ENCODE data around the gene SNX13. TPM values are rescaled to one million over a fixed set of nuclear protein-coding genes. Genes with fewer than 3 reads are reported as not detected.

The SNX13 gene
- total and polyA plus RNA-seq, 3 experiments from 2014 or later: 9.2 to 26.3 (median 23.4) TPM

- H3K4me3 Mint-ChIP-seq: no peak overlapping the region
- no peaks in the 10 kb centered on the region for H3K4me1 ChIP-seq (ENCODE audit: insufficient read depth, low read length)
- H3K27ac ChIP-seq (ENCODE audit: low read depth, low read length): no peak overlapping the region
- peaks cover 0 to 5% (median 1%) of the 10 kb centered on the region in 3 donors for H3K4me1 Mint-ChIP-seq
- H3K36me3 Mint-ChIP-seq: no peaks in the 10 kb centered on the region
- no peaks in the 10 kb centered on the region for H3K36me3 ChIP-seq (ENCODE audit: insufficient read depth, low read length)
- H3K4me3 ChIP-seq (ENCODE audit: low read length): no peak overlapping the region
- CTCF ChIA-PET: no interaction called here
- no peaks in the 10 kb centered on the region for H3K9me3 Mint-ChIP-seq
- H3K27me3 Mint-ChIP-seq: peaks cover 2 to 3% of the 10 kb centered on the region in 2 donors
- POLR2A ChIA-PET: no interaction called here
- H3K27me3 ChIP-seq (ENCODE audit: insufficient read depth, low read length, poor library complexity, severe bottlenecking): no peaks in the 10 kb centered on the region
- no peak overlapping the region for H3K27ac Mint-ChIP-seq
- DNase-seq: no peak
- H3K9me3 ChIP-seq (ENCODE audit: low read length): no peaks in the 10 kb centered on the region
Observed at GRCh38 chr7:17983221-17984062, 43.1 kb upstream of the SNX13 start.

GRCh38 chr7:17976952-17977351, 36.7 kb upstream of the SNX13 start:
- H3K36me3 Mint-ChIP-seq: no peaks in the 10 kb centered on the region
- ChIA-PET CTCF (no interaction called here), POLR2A (no interaction called here)
- Histone ChIP-seq H3K9me3 (ENCODE audit: low read length) (no peaks in the 10 kb centered on the region), H3K4me1 (ENCODE audit: insufficient read depth, low read length) (no peaks in the 10 kb centered on the region), H3K27me3 (ENCODE audit: insufficient read depth, low read length, poor library complexity, severe bottlenecking) (no peaks in the 10 kb centered on the region), H3K36me3 (ENCODE audit: insufficient read depth, low read length) (no peaks in the 10 kb centered on the region), H3K27ac (ENCODE audit: low read depth, low read length) (no peak overlapping the region), H3K4me3 (ENCODE audit: low read length) (no peak overlapping the region)
- H3K27ac Mint-ChIP-seq: no peak overlapping the region
- H3K27me3 Mint-ChIP-seq: peaks cover 6 to 8% of the 10 kb centered on the region in 2 donors
- DNase-seq: no peak
- no peaks in the 10 kb centered on the region for H3K4me1 Mint-ChIP-seq
- H3K9me3 Mint-ChIP-seq: peaks cover 0 to 2% (median 0%) of the 10 kb centered on the region in 5 donors
- no peak overlapping the region for H3K4me3 Mint-ChIP-seq

- Mint-ChIP-seq H3K4me1 (no peaks in the 10 kb centered on the region), H3K27ac (no peak overlapping the region), H3K27me3 (peaks cover 0 to 9% of the 10 kb centered on the region in 2 donors), H3K9me3 (peaks cover 0 to 2% (median 0%) of the 10 kb centered on the region in 5 donors), H3K4me3 (no peak overlapping the region), H3K36me3 (no peaks in the 10 kb centered on the region)
- Histone ChIP-seq H3K4me1 (ENCODE audit: insufficient read depth, low read length) (no peaks in the 10 kb centered on the region), H3K27ac (ENCODE audit: low read depth, low read length) (no peak overlapping the region), H3K9me3 (ENCODE audit: low read length) (no peaks in the 10 kb centered on the region), H3K27me3 (ENCODE audit: insufficient read depth, low read length, poor library complexity, severe bottlenecking) (no peaks in the 10 kb centered on the region), H3K36me3 (ENCODE audit: insufficient read depth, low read length) (no peaks in the 10 kb centered on the region), H3K4me3 (ENCODE audit: low read length) (no peak overlapping the region)
- POLR2A ChIA-PET: no interaction called here
- CTCF ChIA-PET: no interaction called here
- no peak for DNase-seq
Observed at GRCh38 chr7:17971411-17971810, 31.1 kb upstream of the SNX13 start.

- ChIA-PET POLR2A (no interaction called here), CTCF (no interaction called here)
- Mint-ChIP-seq H3K9me3 (no peaks in the 10 kb centered on the region), H3K27ac (no peak overlapping the region), H3K4me1 (no peaks in the 10 kb centered on the region), H3K36me3 (no peaks in the 10 kb centered on the region), H3K4me3 (no peak overlapping the region), H3K27me3 (peaks cover 2 to 7% of the 10 kb centered on the region in 2 donors)
- no peak overlapping the region for H3K4me3 ChIP-seq (ENCODE audit: low read length)
- no peaks in the 10 kb centered on the region for H3K4me1 ChIP-seq (ENCODE audit: insufficient read depth, low read length)
- no peaks in the 10 kb centered on the region for H3K27me3 ChIP-seq (ENCODE audit: insufficient read depth, low read length, poor library complexity, severe bottlenecking)
- no peaks in the 10 kb centered on the region for H3K36me3 ChIP-seq (ENCODE audit: insufficient read depth, low read length)
- no peak for DNase-seq
- no peaks in the 10 kb centered on the region for H3K9me3 ChIP-seq (ENCODE audit: low read length)
- no peak overlapping the region for H3K27ac ChIP-seq (ENCODE audit: low read depth, low read length)
Observed at GRCh38 chr7:17968791-17969715, 28.8 kb upstream of the SNX13 start.

GRCh38 chr7:17966706-17967105, 26.4 kb upstream of the SNX13 start:
- no peaks in the 10 kb centered on the region for H3K4me1 ChIP-seq (ENCODE audit: insufficient read depth, low read length)
- H3K9me3 ChIP-seq (ENCODE audit: low read length): no peaks in the 10 kb centered on the region
- Mint-ChIP-seq H3K27ac (peak overlapping the region in 1 of 8 donors; percentile 60), H3K9me3 (no peaks in the 10 kb centered on the region), H3K4me1 (no peaks in the 10 kb centered on the region), H3K27me3 (peaks cover 4 to 11% of the 10 kb centered on the region in 2 donors), H3K4me3 (no peak overlapping the region), H3K36me3 (no peaks in the 10 kb centered on the region)
- no peak for DNase-seq
- no peak overlapping the region for H3K27ac ChIP-seq (ENCODE audit: low read depth, low read length)
- POLR2A ChIA-PET: no interaction called here
- CTCF ChIA-PET: no interaction called here
- no peaks in the 10 kb centered on the region for H3K36me3 ChIP-seq (ENCODE audit: insufficient read depth, low read length)
- H3K27me3 ChIP-seq (ENCODE audit: insufficient read depth, low read length, poor library complexity, severe bottlenecking): no peaks in the 10 kb centered on the region
- H3K4me3 ChIP-seq (ENCODE audit: low read length): no peak overlapping the region

GRCh38 chr7:17965603-17966002, 25.3 kb upstream of the SNX13 start:
- H3K4me3 ChIP-seq (ENCODE audit: low read length): no peak overlapping the region
- H3K36me3 Mint-ChIP-seq: no peaks in the 10 kb centered on the region
- no peaks in the 10 kb centered on the region for H3K27me3 ChIP-seq (ENCODE audit: insufficient read depth, low read length, poor library complexity, severe bottlenecking)
- H3K4me1 Mint-ChIP-seq: no peaks in the 10 kb centered on the region
- ChIA-PET POLR2A (no interaction called here), CTCF (no interaction called here)
- H3K27me3 Mint-ChIP-seq: peaks cover 4 to 11% of the 10 kb centered on the region in 2 donors
- H3K9me3 Mint-ChIP-seq: no peaks in the 10 kb centered on the region
- H3K27ac ChIP-seq (ENCODE audit: low read depth, low read length): no peak overlapping the region
- H3K36me3 ChIP-seq (ENCODE audit: insufficient read depth, low read length): no peaks in the 10 kb centered on the region
- H3K4me3 Mint-ChIP-seq: no peak overlapping the region
- no peaks in the 10 kb centered on the region for H3K4me1 ChIP-seq (ENCODE audit: insufficient read depth, low read length)
- H3K27ac Mint-ChIP-seq: no peak overlapping the region
- DNase-seq: no peak
- H3K9me3 ChIP-seq (ENCODE audit: low read length): no peaks in the 10 kb centered on the region

- H3K4me3 Mint-ChIP-seq: no peak overlapping the region
- Histone ChIP-seq H3K4me1 (ENCODE audit: insufficient read depth, low read length) (no peaks in the 10 kb centered on the region), H3K27ac (ENCODE audit: low read depth, low read length) (no peak overlapping the region), H3K27me3 (ENCODE audit: insufficient read depth, low read length, poor library complexity, severe bottlenecking) (no peaks in the 10 kb centered on the region), H3K36me3 (ENCODE audit: insufficient read depth, low read length) (no peaks in the 10 kb centered on the region), H3K4me3 (ENCODE audit: low read length) (no peak overlapping the region), H3K9me3 (ENCODE audit: low read length) (no peaks in the 10 kb centered on the region)
- no peaks in the 10 kb centered on the region for H3K36me3 Mint-ChIP-seq
- peaks cover 7 to 9% of the 10 kb centered on the region in 2 donors for H3K27me3 Mint-ChIP-seq
- ChIA-PET POLR2A (no interaction called here), CTCF (no interaction called here)
- no peak overlapping the region for H3K27ac Mint-ChIP-seq
- H3K4me1 Mint-ChIP-seq: no peaks in the 10 kb centered on the region
- no peaks in the 10 kb centered on the region for H3K9me3 Mint-ChIP-seq
- no peak for DNase-seq
Observed at GRCh38 chr7:17963281-17963680, 23.0 kb upstream of the SNX13 start.

- H3K27me3 ChIP-seq (ENCODE audit: insufficient read depth, low read length, poor library complexity, severe bottlenecking): no peaks in the 10 kb centered on the region
- Mint-ChIP-seq H3K4me1 (no peaks in the 10 kb centered on the region), H3K27me3 (peaks cover 9 to 13% of the 10 kb centered on the region in 2 donors), H3K9me3 (no peaks in the 10 kb centered on the region), H3K27ac (no peak overlapping the region), H3K4me3 (no peak overlapping the region), H3K36me3 (peaks cover 0 to 2% (median 0%) of the 10 kb centered on the region in 3 donors)
- no peaks in the 10 kb centered on the region for H3K4me1 ChIP-seq (ENCODE audit: insufficient read depth, low read length)
- no peak overlapping the region for H3K4me3 ChIP-seq (ENCODE audit: low read length)
- no peak overlapping the region for H3K27ac ChIP-seq (ENCODE audit: low read depth, low read length)
- CTCF ChIA-PET: no interaction called here
- DNase-seq: no peak
- POLR2A ChIA-PET: no interaction called here
- no peaks in the 10 kb centered on the region for H3K9me3 ChIP-seq (ENCODE audit: low read length)
- no peaks in the 10 kb centered on the region for H3K36me3 ChIP-seq (ENCODE audit: insufficient read depth, low read length)
Observed at GRCh38 chr7:17962652-17963051, 22.4 kb upstream of the SNX13 start.

Data from CD8-positive, alpha-beta memory T cell (primary cell).